Activated naive CD8-positive, alpha-beta T cell treated with anti-CD3 and anti-CD28 coated beads for 36 hours (primary cell): Measurements from ENCODE around the gene ZNF609. TPM values are rescaled to one million over a fixed set of nuclear protein-coding genes. Genes with fewer than 3 reads are reported as not detected.
"Not testable (repeated sequence)": the region's sequence is repeated elsewhere in the genome, so short reads cannot be mapped to it uniquely, and the experiment has no call there.

Source experiments
- DNase-seq: peaks from one replicate; pipeline ENCODE4 v3.0.0; 2021
- H3K27ac Mint-ChIP-seq: one replicate; pipeline ENCODE4 v1.8.0; 2022; ENCODE audit warnings: mild to moderate bottlenecking, moderate library complexity, mixed read lengths
- H3K27me3 Mint-ChIP-seq: one replicate; pipeline ENCODE4 v1.8.0; 2022; ENCODE audit warnings: mild to moderate bottlenecking, mixed read lengths
- H3K36me3 Mint-ChIP-seq: one replicate; pipeline ENCODE4 v1.8.0; 2021; ENCODE audit warnings: mild to moderate bottlenecking, mixed read lengths
- H3K4me1 Mint-ChIP-seq: one replicate; pipeline ENCODE4 v1.8.0; 2021; ENCODE audit warnings: mixed read lengths
- H3K4me3 Mint-ChIP-seq: one replicate; pipeline ENCODE4 v1.8.0; 2022; ENCODE audit warnings: mild to moderate bottlenecking, moderate library complexity, mixed read lengths
- H3K9me3 Mint-ChIP-seq: one replicate; pipeline ENCODE4 v1.8.0; 2022; ENCODE audit warnings: mixed read lengths
- total RNA-seq, 2 experiments: library from RNA; stranded (reverse); gene quantifications; one replicate each; pipeline ENCODE4 v1.2.3, GENCODE V29; 2021

ZNF609 gene
- total RNA-seq, 2 experiments from 2014 or later, result 32.4 to 35.3 TPM

DNA sequence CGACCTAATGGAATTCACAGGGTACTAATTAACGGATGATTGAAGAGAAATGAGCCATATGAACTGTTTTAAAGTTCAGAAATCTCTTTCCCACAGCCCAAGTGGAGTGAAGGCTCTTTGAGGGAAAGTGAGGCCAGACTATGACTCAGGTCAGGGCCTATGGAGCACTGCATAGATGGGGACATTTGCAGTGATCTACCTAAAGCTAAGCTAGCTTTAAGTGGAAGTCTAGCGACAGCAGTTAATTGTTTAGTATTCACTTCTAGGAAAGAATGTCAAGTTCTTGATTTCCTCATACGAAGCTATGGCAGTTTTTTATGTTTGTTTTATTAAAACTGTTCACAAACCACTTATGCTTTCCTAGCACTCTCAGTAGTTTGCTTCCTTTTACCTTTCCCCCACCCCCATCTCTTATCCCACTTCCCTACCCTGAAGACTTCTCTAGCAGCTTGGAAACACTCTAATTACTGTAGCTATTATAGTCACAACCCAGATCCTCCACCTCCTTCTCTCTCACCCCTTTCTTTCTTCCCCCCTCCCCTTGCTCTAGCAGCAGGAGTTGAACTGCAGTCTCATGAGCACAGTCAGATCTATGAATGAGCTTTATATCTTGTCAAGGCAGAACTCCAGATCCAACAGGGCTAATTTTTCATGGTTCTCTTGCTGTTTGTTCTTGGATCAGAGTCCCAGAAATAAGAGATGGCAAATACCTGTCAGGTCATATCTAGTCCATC is 6.2 kb downstream of the ZNF609 start:
- H3K9me3 Mint-ChIP-seq, result no peaks in the 10 kb centered on the region
- DNase-seq, result no peak

GRCh38 chr15:64472161-64472560 is 11.8 kb downstream of the ZNF609 start:
- Mint-ChIP-seq H3K27ac (no peak overlapping the region), H3K27me3 (no peaks in the 10 kb centered on the region), H3K4me3 (no peak overlapping the region), H3K9me3 (no peaks in the 10 kb centered on the region), H3K36me3 (peaks cover 32% of the 10 kb centered on the region), H3K4me1 (peaks cover 44% of the 10 kb centered on the region)
- DNase-seq, result no peak

More for the DNA sequence above, 6.2 kb downstream of the ZNF609 start:
- H3K27me3 Mint-ChIP-seq, result no peaks in the 10 kb centered on the region
- no peak overlapping the region for H3K4me3 Mint-ChIP-seq
- H3K36me3 Mint-ChIP-seq, result peaks cover 48% of the 10 kb centered on the region
- peaks cover 64% of the 10 kb centered on the region for H3K4me1 Mint-ChIP-seq
- peak overlapping the region; percentile 26 for H3K27ac Mint-ChIP-seq

DNA sequence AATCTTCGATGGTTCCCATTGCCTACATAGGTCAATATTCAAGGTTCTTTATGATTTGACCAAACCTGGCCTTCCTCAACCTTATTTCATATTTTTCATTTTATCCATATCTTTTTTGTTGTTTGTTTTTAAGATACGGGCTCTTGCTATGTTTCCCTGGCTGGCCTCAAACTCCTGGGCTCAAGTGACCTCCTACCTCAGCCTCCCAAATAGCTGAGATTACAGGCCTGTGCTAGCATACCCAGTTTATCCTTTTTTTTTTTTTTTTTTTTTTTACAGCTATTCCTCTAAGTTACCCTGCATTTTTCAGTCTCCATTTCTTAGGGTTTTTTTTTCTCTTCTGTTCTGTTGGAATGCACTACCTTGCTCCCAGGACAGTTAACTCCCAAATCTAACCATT is 14.5 kb downstream of the ZNF609 start:
- H3K4me3 Mint-ChIP-seq, result no peak overlapping the region
- H3K9me3 Mint-ChIP-seq, result no peaks in the 10 kb centered on the region
- peaks cover 21% of the 10 kb centered on the region for H3K36me3 Mint-ChIP-seq
- no peaks in the 10 kb centered on the region for H3K27me3 Mint-ChIP-seq
- DNase-seq, result no peak
- H3K4me1 Mint-ChIP-seq, result peaks cover 35% of the 10 kb centered on the region
- no peak overlapping the region for H3K27ac Mint-ChIP-seq

DNA sequence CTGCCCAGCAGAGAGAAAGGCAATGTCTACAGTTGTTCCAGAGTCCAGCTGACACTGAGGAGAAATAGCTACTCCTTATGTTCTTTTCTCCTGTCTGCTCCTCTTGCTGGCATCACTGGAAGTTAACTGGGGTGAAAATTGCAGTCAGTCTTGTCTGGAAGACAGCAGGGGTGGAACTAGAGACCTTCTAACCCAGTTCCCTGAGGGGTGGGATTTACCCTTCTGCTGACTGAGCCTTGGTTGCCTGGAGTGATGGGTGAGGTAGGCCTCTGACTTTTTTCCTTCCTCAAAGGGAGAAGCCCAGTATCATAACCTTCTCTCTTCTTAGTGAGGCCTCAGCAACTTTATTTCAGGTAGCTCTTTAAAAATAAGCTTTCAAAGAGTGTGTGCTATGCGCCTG is 16.2 kb downstream of the ZNF609 start:
- Mint-ChIP-seq H3K27ac (peak overlapping the region; percentile 6), H3K4me3 (no peak overlapping the region), H3K4me1 (peaks cover 36% of the 10 kb centered on the region), H3K9me3 (no peaks in the 10 kb centered on the region), H3K36me3 (peaks cover 20% of the 10 kb centered on the region), H3K27me3 (no peaks in the 10 kb centered on the region)
- no peak for DNase-seq

- peaks cover 17% of the 10 kb centered on the region for H3K36me3 Mint-ChIP-seq
- H3K4me1 Mint-ChIP-seq, result peaks cover 35% of the 10 kb centered on the region
- no peak overlapping the region for H3K27ac Mint-ChIP-seq
- H3K4me3 Mint-ChIP-seq, result no peak overlapping the region
- no peaks in the 10 kb centered on the region for H3K9me3 Mint-ChIP-seq
- H3K27me3 Mint-ChIP-seq, result no peaks in the 10 kb centered on the region
- no peak for DNase-seq
Observed at GRCh38 chr15:64478863-64479262, 18.5 kb downstream of the ZNF609 start.

DNA sequence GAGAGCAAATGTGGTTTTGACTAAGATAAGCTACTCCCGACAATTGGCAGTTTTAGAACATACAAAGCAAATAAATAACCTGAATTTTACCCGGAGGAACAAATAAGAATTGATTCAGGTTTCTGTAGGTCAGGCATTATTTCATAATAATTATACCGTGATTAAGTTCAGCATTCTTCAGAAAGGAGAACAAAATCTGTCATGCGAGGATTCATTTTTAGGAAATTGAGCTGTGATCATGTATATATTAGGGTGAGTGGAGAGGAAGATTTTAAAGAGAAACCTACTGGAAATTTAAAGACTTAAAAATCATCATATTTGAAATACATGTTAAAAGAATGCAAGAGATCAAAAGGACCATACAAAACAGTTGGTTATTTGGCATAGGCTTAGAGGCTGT is 20.5 kb downstream of the ZNF609 start:
- Mint-ChIP-seq H3K27ac (no peak overlapping the region), H3K27me3 (no peaks in the 10 kb centered on the region), H3K4me3 (no peak overlapping the region), H3K4me1 (peaks cover 31% of the 10 kb centered on the region), H3K9me3 (no peaks in the 10 kb centered on the region), H3K36me3 (peaks cover 12% of the 10 kb centered on the region)
- no peak for DNase-seq

DNA sequence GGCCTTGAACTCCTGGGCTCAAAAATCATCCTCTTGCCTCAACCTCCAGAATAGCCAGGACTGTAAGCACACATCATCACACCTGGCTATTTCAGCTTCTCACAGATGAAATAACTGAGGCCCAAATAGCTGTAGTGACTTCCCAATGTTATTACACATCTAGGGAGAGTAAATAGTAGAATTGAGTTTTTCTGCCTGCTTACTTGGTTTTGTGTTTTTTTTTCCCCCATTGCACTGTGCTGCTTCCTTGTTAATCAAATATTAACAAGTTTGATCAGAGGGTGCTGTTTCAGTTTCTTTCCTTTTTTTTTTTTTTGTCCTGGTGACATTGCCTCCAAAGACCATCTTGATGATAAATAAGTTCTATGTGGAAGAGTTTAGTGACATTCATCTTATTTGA is 23.4 kb downstream of the ZNF609 start:
- Mint-ChIP-seq H3K27ac (no peak overlapping the region), H3K36me3 (peaks cover 17% of the 10 kb centered on the region), H3K9me3 (no peaks in the 10 kb centered on the region), H3K4me3 (no peak overlapping the region), H3K27me3 (no peaks in the 10 kb centered on the region), H3K4me1 (peaks cover 18% of the 10 kb centered on the region)
- no peak for DNase-seq

DNA sequence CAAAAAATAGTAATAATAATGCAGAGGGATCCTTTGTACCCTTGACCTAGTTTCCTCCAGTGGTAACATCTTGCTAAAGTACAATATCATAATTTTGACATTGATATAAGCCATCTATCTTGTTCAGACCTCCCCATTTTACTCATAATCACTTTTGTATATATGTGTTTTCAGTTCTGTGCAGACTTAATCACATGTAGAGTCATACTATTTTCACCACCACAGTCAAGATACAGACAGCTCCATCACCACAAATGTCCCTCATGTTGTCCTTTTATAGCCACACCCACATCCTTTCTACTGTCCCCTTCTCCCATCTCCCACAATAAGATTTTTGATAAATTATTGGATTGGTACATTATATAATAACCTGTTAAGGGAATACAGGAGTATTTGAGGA is 25.4 kb downstream of the ZNF609 start:
- Mint-ChIP-seq H3K4me3 (no peak overlapping the region), H3K9me3 (no peaks in the 10 kb centered on the region)
- no peak for DNase-seq

DNA sequence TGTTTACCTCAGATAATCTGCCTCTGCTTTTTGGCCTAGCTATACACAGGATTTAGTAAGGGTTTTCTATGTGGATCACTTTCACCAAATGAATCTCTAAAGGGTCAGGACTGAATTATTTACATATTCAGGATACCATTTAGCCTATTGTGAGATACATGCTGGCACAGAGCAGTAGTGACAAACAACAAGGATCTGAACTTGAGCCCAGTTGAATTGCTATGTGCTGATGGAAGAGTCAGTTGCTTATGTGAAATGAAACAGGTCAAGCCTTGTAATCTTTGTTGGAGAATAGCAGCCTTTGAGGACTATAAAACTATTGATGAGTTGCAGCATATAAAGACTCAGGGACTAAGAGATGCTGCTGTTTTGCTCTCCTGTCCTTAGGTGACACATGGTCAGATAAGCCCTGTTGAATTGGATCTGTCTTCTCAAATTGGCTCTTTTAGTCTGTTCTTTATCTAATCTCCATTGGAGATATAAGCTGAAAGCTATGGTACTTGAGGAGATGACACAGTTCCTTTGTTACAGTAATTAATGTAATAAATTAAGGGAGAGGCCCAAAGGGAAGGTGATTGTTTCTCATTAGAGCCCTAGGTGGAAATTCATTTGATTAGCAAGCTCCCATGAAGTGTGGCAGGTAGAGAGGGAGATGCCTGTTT is 30.4 kb downstream of the ZNF609 start:
- Mint-ChIP-seq H3K27ac (peak overlapping the region; percentile 39), H3K27me3 (no peaks in the 10 kb centered on the region), H3K9me3 (no peaks in the 10 kb centered on the region), H3K4me1 (peaks cover 35% of the 10 kb centered on the region), H3K4me3 (no peak overlapping the region), H3K36me3 (peaks cover 34% of the 10 kb centered on the region)
- no peak for DNase-seq

More for the DNA sequence above, 25.4 kb downstream of the ZNF609 start:
- no peaks in the 10 kb centered on the region for H3K27me3 Mint-ChIP-seq
- peaks cover 12% of the 10 kb centered on the region for H3K4me1 Mint-ChIP-seq
- H3K27ac Mint-ChIP-seq, result no peak overlapping the region
- H3K36me3 Mint-ChIP-seq, result peaks cover 27% of the 10 kb centered on the region

GRCh38 chr15:64493641-64494040 is 33.3 kb downstream of the ZNF609 start:
- H3K36me3 Mint-ChIP-seq, result peaks cover 42% of the 10 kb centered on the region
- H3K27me3 Mint-ChIP-seq, result no peaks in the 10 kb centered on the region
- DNase-seq, result no peak
- no peaks in the 10 kb centered on the region for H3K9me3 Mint-ChIP-seq
- no peak overlapping the region for H3K4me3 Mint-ChIP-seq
- no peak overlapping the region for H3K27ac Mint-ChIP-seq
- H3K4me1 Mint-ChIP-seq, result peaks cover 47% of the 10 kb centered on the region

- not testable (repeated sequence) for H3K27ac Mint-ChIP-seq, H3K27me3 Mint-ChIP-seq, H3K4me3 Mint-ChIP-seq, H3K9me3 Mint-ChIP-seq, DNase-seq
- peaks cover 50% of the 10 kb centered on the region for H3K36me3 Mint-ChIP-seq
- H3K4me1 Mint-ChIP-seq, result peaks cover 66% of the 10 kb centered on the region
Observed at GRCh38 chr15:64495968-64496367, 35.6 kb downstream of the ZNF609 start.

DNA sequence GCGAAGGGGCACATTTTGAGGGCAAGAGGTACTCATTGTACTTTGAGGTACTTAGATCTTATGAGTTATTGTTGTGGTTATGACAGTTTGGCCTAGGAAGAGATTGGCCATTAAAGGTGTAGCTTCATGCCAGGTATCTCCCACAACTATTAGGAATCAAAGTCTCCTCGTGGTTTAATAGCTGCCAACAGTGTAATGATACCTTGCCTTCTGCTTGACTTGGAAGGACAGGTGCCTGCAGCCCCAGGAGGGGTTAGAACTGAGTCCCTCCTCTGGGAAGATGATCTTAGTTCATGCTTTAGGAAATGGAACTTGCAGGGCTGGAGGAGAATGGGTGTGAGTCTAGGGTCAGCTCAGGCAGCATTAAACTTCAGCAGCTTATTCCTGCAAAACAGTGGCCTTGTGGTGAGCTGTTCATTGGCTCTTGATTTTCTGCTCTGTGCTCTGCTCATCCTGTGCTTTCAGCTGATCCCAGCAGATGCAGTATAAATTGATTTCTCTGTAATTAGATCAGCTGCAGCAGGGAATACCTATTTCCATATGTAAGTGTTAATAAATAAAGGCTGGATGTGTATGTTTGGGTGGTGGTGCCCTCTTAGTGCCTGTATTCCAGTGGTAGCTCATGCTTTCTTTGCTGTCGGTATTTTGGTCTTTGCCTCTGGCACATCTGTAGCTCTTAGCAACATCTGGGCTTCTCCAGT is 40.5 kb downstream of the ZNF609 start:
- Mint-ChIP-seq H3K27ac (peak overlapping the region; percentile 36), H3K9me3 (no peaks in the 10 kb centered on the region), H3K27me3 (no peaks in the 10 kb centered on the region), H3K4me1 (peaks cover 73% of the 10 kb centered on the region), H3K4me3 (no peak overlapping the region), H3K36me3 (peaks cover 48% of the 10 kb centered on the region)
- DNase-seq, result no peak

- Mint-ChIP-seq H3K9me3 (no peaks in the 10 kb centered on the region), H3K4me3 (no peak overlapping the region), H3K27me3 (no peaks in the 10 kb centered on the region), H3K36me3 (peaks cover 43% of the 10 kb centered on the region), H3K4me1 (peaks cover 69% of the 10 kb centered on the region), H3K27ac (peak overlapping the region; percentile 36)
- no peak for DNase-seq
Observed at GRCh38 chr15:64501396-64501715, 41.0 kb downstream of the ZNF609 start.

DNA sequence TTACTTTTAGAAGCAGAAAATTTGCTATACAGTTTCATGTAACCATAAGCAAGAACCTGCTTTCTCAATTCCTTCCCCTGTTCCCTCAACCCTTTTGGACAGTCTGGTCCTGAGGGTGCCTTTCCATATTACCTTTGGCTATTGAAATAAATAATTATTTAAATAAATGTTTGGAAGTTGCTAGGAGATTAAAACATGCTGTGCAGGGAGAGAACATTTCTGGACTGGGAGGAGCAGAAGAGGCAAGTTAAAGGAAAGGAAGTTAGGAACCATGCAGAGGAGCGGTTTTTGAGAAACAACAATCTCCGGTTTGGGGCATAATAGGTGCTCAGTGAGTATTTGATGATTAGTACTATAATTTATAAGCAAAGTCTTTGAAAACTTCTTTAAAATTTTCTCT is 41.8 kb downstream of the ZNF609 start:
- H3K36me3 Mint-ChIP-seq, result peaks cover 43% of the 10 kb centered on the region
- peaks cover 73% of the 10 kb centered on the region for H3K4me1 Mint-ChIP-seq
- H3K27me3 Mint-ChIP-seq, result no peaks in the 10 kb centered on the region
- DNase-seq, result no peak
- H3K4me3 Mint-ChIP-seq, result no peak overlapping the region
- peak overlapping the region; percentile 46 for H3K27ac Mint-ChIP-seq
- H3K9me3 Mint-ChIP-seq, result no peaks in the 10 kb centered on the region

DNA sequence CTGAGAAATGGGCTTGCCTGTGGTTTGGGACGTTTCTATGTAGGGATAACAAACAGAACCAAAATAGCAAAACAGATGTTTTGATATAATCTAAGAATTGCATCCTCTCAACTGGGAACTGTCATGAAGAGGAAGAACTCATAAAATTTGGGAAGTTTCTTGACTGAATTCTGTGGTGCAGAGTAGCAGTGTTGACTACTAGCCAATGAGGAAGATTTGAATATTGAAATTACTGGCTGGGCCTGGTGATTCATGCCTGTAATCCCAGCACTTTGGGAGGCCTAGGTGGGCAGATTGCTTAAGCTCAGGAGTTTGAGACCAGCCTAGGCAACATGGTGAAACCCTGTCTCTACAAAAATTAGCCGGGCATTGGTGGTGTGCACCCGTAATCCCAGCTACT is 42.2 kb downstream of the ZNF609 start:
- Mint-ChIP-seq H3K4me3 (no peak overlapping the region), H3K9me3 (no peaks in the 10 kb centered on the region)
- DNase-seq, result no peak

More for the DNA sequence above, 42.2 kb downstream of the ZNF609 start:
- Mint-ChIP-seq H3K4me1 (peaks cover 75% of the 10 kb centered on the region), H3K27me3 (no peaks in the 10 kb centered on the region), H3K27ac (peak overlapping the region; percentile 46), H3K36me3 (peaks cover 43% of the 10 kb centered on the region)
